GM13977 (cell line): ENCODE results near the gene GLIPR1.
"Not testable (repeated sequence)": the region's sequence is repeated elsewhere in the genome, so short reads cannot be mapped to it uniquely, and the experiment has no call there.

Experiments
- DNase-seq: peaks from one replicate; pipeline ENCODE4 v3.0.0; 2012; ENCODE audit warnings: low spot score
- CTCF ChIP-seq: IDR thresholded peaks from 2 replicates; pipeline ENCODE4 v1.5.1; 2012; ENCODE audit warnings: mild to moderate bottlenecking, control low read depth; ENCODE audit not compliant: insufficient read depth; ENCODE audit errors: extremely low read depth, missing control alignments
- in situ Hi-C: fragments of 300-500 bp; cut with MboI; formaldehyde crosslinking; loops from one replicate; pipeline ENCODE4 v1.12.0; 2022; ENCODE audit warnings: low sequenced_read_pairs, low pct_unique_long_range_greater_than_20kb, mixed read lengths, inconsistent platforms; ENCODE audit not compliant: unreplicated experiment

Gene GLIPR1

DNA sequence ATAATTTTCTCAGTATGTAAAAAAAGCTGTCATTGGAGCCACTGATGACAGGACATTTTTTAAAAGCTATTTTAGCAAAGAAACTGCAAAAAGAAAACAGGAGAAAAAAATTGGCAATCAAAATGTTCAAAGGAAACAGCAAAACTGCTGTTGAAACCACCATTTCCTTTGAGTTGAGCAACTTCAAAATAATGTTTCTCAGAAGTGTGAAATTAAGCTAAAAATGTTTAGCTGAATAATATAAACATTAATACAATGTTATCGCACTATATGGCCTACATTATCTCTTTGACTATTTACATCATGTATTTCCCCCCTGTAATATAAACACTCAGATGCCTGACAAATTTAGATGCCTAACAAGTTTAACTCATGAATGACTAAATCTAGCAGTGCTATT, 23.4 kb upstream of the GLIPR1 start:
- in situ Hi-C loops = no loop called here
- no peak for DNase-seq

GRCh38 chr12:75457866-75458265, 22.7 kb upstream of the GLIPR1 start:
- in situ Hi-C loops, DNase-seq: not testable (repeated sequence)

More for the DNA sequence above, 23.4 kb upstream of the GLIPR1 start:
- TF ChIP-seq CTCF = no peak

- no peak for DNase-seq
- in situ Hi-C loops = no loop called here
- TF ChIP-seq CTCF = no peak
Observed at GRCh38 chr12:75459755-75460154, 20.8 kb upstream of the GLIPR1 start.

- DNase-seq = no peak
- in situ Hi-C loops = no loop called here
- no peak for TF ChIP-seq CTCF
Observed at GRCh38 chr12:75460204-75460603, 20.4 kb upstream of the GLIPR1 start.

- in situ Hi-C loops = no loop called here
- DNase-seq = no peak
- TF ChIP-seq CTCF = no peak
Observed at GRCh38 chr12:75471902-75472890, 8.4 kb upstream of the GLIPR1 start.

- in situ Hi-C loops = no loop called here
- TF ChIP-seq CTCF = no peak
- DNase-seq = no peak
Observed at GRCh38 chr12:75474116-75474515, 6.4 kb upstream of the GLIPR1 start.

- DNase-seq = no peak
- in situ Hi-C loops = no loop called here
- no peak for TF ChIP-seq CTCF
Observed at GRCh38 chr12:75476071-75476470, 4.5 kb upstream of the GLIPR1 start.
